ENCODE data around the gene AXIN1.

AXIN1 gene

GRCh38 chr16:272633-273546, 79.6 kb downstream of the AXIN1 start:
- Histone ChIP-seq H3K9me3 (ENCODE audit: insufficient read depth, low read depth, low read length) (no peaks in the 10 kb centered on the region), H3K27me3 (ENCODE audit: insufficient read depth, low read length, poor library complexity, severe bottlenecking) (no peaks in the 10 kb centered on the region), H3K4me1 (ENCODE audit: insufficient read depth, low read length, poor library complexity, severe bottlenecking) (no peaks in the 10 kb centered on the region), H3F3A (ENCODE audit: low read depth) (no peaks in the 10 kb centered on the region), H3K9me2 (replicated peaks; ENCODE audit: low read depth, low read length) (no peaks in the 10 kb centered on the region), H3K4me2 (ENCODE audit: low read depth, low read length, poor library complexity, severe bottlenecking) (no peak overlapping the region), H3K4me3 (ENCODE audit: low read length, poor library complexity, severe bottlenecking) (no peak overlapping the region), H3K9ac (ENCODE audit: low read depth, low read length, poor library complexity, severe bottlenecking) (no peak overlapping the region), H3K36me3 (ENCODE audit: insufficient read depth, low read length) (no peaks in the 10 kb centered on the region), H4K20me1 (ENCODE audit: insufficient read depth, low read length, poor library complexity, severe bottlenecking) (no peaks in the 10 kb centered on the region), H3K79me2 (ENCODE audit: insufficient read depth, low read length) (no peaks in the 10 kb centered on the region), H2AFZ (ENCODE audit: low read length) (no peak overlapping the region)
- no peak for TF ChIP-seq EZH2phosphoT487 (IDR thresholded peaks at IDR 0.05; ENCODE audit: borderline replicate concordance)
- TF ChIP-seq CTCF (conservative IDR thresholded peaks at IDR 0.05; ENCODE audit: low read length), result no peak

GRCh38 chr16:270381-271255, 81.9 kb downstream of the AXIN1 start:
- no peak overlapping the region for H3K4me2 ChIP-seq (ENCODE audit: low read depth, low read length, poor library complexity, severe bottlenecking)
- H3K27me3 ChIP-seq (ENCODE audit: insufficient read depth, low read length, poor library complexity, severe bottlenecking), result no peaks in the 10 kb centered on the region
- no peak overlapping the region for H2AFZ ChIP-seq (ENCODE audit: low read length)
- H4K20me1 ChIP-seq (ENCODE audit: insufficient read depth, low read length, poor library complexity, severe bottlenecking), result no peaks in the 10 kb centered on the region
- no peaks in the 10 kb centered on the region for H3K79me2 ChIP-seq (ENCODE audit: insufficient read depth, low read length)
- TF ChIP-seq EZH2phosphoT487 (IDR thresholded peaks at IDR 0.05; ENCODE audit: borderline replicate concordance) (no peak), CTCF (conservative IDR thresholded peaks at IDR 0.05; ENCODE audit: low read length) (no peak)
- no peaks in the 10 kb centered on the region for H3K9me3 ChIP-seq (ENCODE audit: insufficient read depth, low read depth, low read length)
- no peak overlapping the region for H3K9ac ChIP-seq (ENCODE audit: low read depth, low read length, poor library complexity, severe bottlenecking)
- no peaks in the 10 kb centered on the region for H3F3A ChIP-seq (ENCODE audit: low read depth)
- H3K9me2 ChIP-seq (replicated peaks; ENCODE audit: low read depth, low read length), result no peaks in the 10 kb centered on the region
- no peaks in the 10 kb centered on the region for H3K36me3 ChIP-seq (ENCODE audit: insufficient read depth, low read length)
- no peak overlapping the region for H3K4me3 ChIP-seq (ENCODE audit: low read length, poor library complexity, severe bottlenecking)
- no peaks in the 10 kb centered on the region for H3K4me1 ChIP-seq (ENCODE audit: insufficient read depth, low read length, poor library complexity, severe bottlenecking)

- Histone ChIP-seq H3K9me3 (ENCODE audit: insufficient read depth, low read depth, low read length) (no peaks in the 10 kb centered on the region), H2AFZ (ENCODE audit: low read length) (no peak overlapping the region), H3K4me1 (ENCODE audit: insufficient read depth, low read length, poor library complexity, severe bottlenecking) (no peaks in the 10 kb centered on the region), H3K79me2 (ENCODE audit: insufficient read depth, low read length) (no peaks in the 10 kb centered on the region), H3K9me2 (replicated peaks; ENCODE audit: low read depth, low read length) (no peaks in the 10 kb centered on the region), H3K36me3 (ENCODE audit: insufficient read depth, low read length) (no peaks in the 10 kb centered on the region), H3K4me2 (ENCODE audit: low read depth, low read length, poor library complexity, severe bottlenecking) (no peak overlapping the region), H3F3A (ENCODE audit: low read depth) (no peaks in the 10 kb centered on the region), H4K20me1 (ENCODE audit: insufficient read depth, low read length, poor library complexity, severe bottlenecking) (no peaks in the 10 kb centered on the region), H3K4me3 (ENCODE audit: low read length, poor library complexity, severe bottlenecking) (no peak overlapping the region), H3K9ac (ENCODE audit: low read depth, low read length, poor library complexity, severe bottlenecking) (no peak overlapping the region), H3K27me3 (ENCODE audit: insufficient read depth, low read length, poor library complexity, severe bottlenecking) (no peaks in the 10 kb centered on the region)
- TF ChIP-seq EZH2phosphoT487 (IDR thresholded peaks at IDR 0.05; ENCODE audit: borderline replicate concordance) (no peak), CTCF (conservative IDR thresholded peaks at IDR 0.05; ENCODE audit: low read length) (no peak)
Measured at GRCh38 chr16:269061-269796, 83.3 kb downstream of the AXIN1 start.

All from Loucy (cell line).